ENCODE data around the gene EIF3A. TPM values are rescaled to one million over a fixed set of nuclear protein-coding genes. Genes with fewer than 3 reads are reported as not detected.
"Not testable (repeated sequence)": the region's sequence is repeated elsewhere in the genome, so short reads cannot be mapped to it uniquely, and the experiment has no call there.

The EIF3A gene
- polyA plus RNA-seq, 1 experiment = 55.7 TPM

DNA sequence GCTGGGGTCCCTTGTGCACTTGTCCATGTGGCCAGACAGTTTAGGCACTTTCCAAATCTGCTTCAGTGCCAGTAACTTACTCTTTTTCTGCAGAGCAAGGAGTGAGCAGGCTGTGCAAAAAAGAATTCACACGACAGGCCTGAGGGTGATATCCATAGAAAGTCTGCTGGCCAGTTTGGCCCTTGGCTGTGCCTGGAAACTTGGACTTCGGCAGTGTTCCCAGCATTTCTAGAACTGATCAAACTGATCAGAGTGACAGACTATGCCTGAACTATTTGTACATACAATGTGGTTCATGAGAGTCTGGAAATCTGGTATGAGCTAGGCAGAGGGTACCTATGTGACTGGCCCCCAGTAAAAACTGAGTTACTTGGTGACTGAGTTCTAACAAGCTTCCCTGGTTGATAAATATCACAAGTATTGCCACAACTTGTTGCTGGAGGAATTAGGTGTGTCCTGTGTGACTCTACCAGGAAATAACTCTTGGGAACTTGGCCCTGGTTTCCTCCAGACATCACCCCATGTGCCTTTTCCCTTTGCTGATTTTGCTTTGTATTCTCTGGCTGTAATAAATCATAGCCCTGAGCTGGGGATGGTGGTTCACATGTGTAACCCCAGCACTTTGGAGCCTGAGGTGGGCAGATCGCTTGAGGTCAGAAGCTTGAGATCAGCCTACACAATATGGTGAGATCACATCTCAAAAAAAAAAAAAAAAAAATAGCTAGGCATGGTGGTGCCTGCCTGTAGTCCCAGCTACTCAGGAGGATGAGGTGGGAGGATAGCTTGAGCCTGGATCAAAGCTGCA is 20.0 kb upstream of the EIF3A start:
- CTCF ChIA-PET = no interaction called here
- H3K27me3 ChIP-seq (ENCODE audit: control insufficient read depth, insufficient read depth, low read length) = no peaks in the 10 kb centered on the region
- DNase-seq (ENCODE audit: low read depth, low spot score) = no peak
- no peak overlapping the region for H3K27ac ChIP-seq (ENCODE audit: low read depth, low read length)
- TF ChIP-seq, protein P1, sequence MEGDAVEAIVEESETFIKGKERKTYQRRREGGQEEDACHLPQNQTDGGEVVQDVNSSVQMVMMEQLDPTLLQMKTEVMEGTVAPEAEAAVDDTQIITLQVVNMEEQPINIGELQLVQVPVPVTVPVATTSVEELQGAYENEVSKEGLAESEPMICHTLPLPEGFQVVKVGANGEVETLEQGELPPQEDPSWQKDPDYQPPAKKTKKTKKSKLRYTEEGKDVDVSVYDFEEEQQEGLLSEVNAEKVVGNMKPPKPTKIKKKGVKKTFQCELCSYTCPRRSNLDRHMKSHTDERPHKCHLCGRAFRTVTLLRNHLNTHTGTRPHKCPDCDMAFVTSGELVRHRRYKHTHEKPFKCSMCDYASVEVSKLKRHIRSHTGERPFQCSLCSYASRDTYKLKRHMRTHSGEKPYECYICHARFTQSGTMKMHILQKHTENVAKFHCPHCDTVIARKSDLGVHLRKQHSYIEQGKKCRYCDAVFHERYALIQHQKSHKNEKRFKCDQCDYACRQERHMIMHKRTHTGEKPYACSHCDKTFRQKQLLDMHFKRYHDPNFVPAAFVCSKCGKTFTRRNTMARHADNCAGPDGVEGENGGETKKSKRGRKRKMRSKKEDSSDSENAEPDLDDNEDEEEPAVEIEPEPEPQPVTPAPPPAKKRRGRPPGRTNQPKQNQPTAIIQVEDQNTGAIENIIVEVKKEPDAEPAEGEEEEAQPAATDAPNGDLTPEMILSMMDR (IDR thresholded peaks at IDR 0.05; ENCODE audit: low read depth, low read length) = no peak
- H3K4me3 ChIP-seq (ENCODE audit: low read depth, low read length) = no peak overlapping the region
- POLR2A ChIA-PET = interaction anchor here (0.6 kb wide), 2 partner anchors 18 to 551 kb away, joined by 3 to 4 read pairs; partner anchors contain the start of gene BAG3
- no peaks in the 10 kb centered on the region for H3K9me3 ChIP-seq (ENCODE audit: control insufficient read depth, insufficient read depth, low read length)

GRCh38 chr10:119098576-119098975 is 18.0 kb upstream of the EIF3A start:
- DNase-seq (ENCODE audit: low read depth, low spot score) = no peak
- TF ChIP-seq, protein P1 (IDR thresholded peaks at IDR 0.05; ENCODE audit: low read depth, low read length) = no peak
- POLR2A ChIA-PET = no interaction called here
- CTCF ChIA-PET = no interaction called here
- Histone ChIP-seq H3K9me3 (ENCODE audit: control insufficient read depth, insufficient read depth, low read length) (no peaks in the 10 kb centered on the region), H3K4me3 (ENCODE audit: low read depth, low read length) (no peak overlapping the region), H3K27ac (ENCODE audit: low read depth, low read length) (no peak overlapping the region), H3K27me3 (ENCODE audit: control insufficient read depth, insufficient read depth, low read length) (no peaks in the 10 kb centered on the region)

- DNase-seq (ENCODE audit: low read depth, low spot score); H3K27me3 ChIP-seq (ENCODE audit: control insufficient read depth, insufficient read depth, low read length); H3K9me3 ChIP-seq (ENCODE audit: control insufficient read depth, insufficient read depth, low read length); POLR2A ChIA-PET; H3K27ac ChIP-seq (ENCODE audit: low read depth, low read length); H3K4me3 ChIP-seq (ENCODE audit: low read depth, low read length); CTCF ChIA-PET: not testable (repeated sequence)
These were observed 16.2 kb upstream of the EIF3A start for GRCh38 chr10:119096641-119097415.

DNA sequence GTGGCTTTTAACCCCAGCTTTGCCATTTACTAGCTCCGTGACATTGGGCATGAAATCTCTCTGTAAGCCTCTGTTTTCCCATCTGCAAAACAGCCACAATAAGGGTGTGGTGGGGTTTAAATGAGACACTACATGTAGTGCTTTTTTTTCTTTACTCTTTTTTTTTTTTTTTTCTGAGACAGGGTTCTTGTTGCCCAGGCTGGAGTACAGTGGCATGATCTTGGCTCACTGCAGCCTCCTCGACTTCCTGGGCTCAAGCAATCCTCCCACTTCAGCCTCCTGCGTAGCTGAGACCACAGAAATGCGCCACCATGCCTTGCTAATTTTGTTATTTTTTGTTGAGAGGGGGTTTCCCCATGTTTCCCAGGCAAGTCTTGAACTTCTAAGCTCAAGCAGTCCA is 15.0 kb upstream of the EIF3A start:
- POLR2A ChIA-PET = no interaction called here
- CTCF ChIA-PET = no interaction called here
- no peaks in the 10 kb centered on the region for H3K9me3 ChIP-seq (ENCODE audit: control insufficient read depth, insufficient read depth, low read length)
- no peak for DNase-seq (ENCODE audit: low read depth, low spot score)
- no peaks in the 10 kb centered on the region for H3K27me3 ChIP-seq (ENCODE audit: control insufficient read depth, insufficient read depth, low read length)
- H3K27ac ChIP-seq (ENCODE audit: low read depth, low read length) = no peak overlapping the region
- no peak overlapping the region for H3K4me3 ChIP-seq (ENCODE audit: low read depth, low read length)
- TF ChIP-seq, protein P1 (IDR thresholded peaks at IDR 0.05; ENCODE audit: low read depth, low read length) = no peak

- TF ChIP-seq, protein P1 (IDR thresholded peaks at IDR 0.05; ENCODE audit: low read depth, low read length) = no peak
- Histone ChIP-seq H3K27me3 (ENCODE audit: control insufficient read depth, insufficient read depth, low read length) (no peaks in the 10 kb centered on the region), H3K9me3 (ENCODE audit: control insufficient read depth, insufficient read depth, low read length) (no peaks in the 10 kb centered on the region), H3K4me3 (ENCODE audit: low read depth, low read length) (no peak overlapping the region), H3K27ac (ENCODE audit: low read depth, low read length) (no peak overlapping the region)
- ChIA-PET POLR2A (interaction anchor here (0.7 kb wide), 1 partner anchor 10 kb away, joined by 4 read pairs; no protein-coding TSS in a partner anchor), CTCF (interaction anchor here (0.5 to 1.2 kb wide), 2 partner anchors 108 to 523 kb away, joined by 3 read pairs; no protein-coding TSS in a partner anchor)
- DNase-seq (ENCODE audit: low read depth, low spot score) = no peak
These were observed 10.4 kb upstream of the EIF3A start for GRCh38 chr10:119090968-119091367.

Measured in AG04450 (cell line).